ENCODE measurements around the gene PRX. TPM values are rescaled to one million over a fixed set of nuclear protein-coding genes. Genes with fewer than 3 reads are reported as not detected.

Gene PRX
- total RNA-seq, 1 experiment from 2014 or later: 4.8 TPM

GRCh38 chr19:40389404-40390083, 23.6 kb downstream of the PRX start:
- H3K27ac ChIP-seq (ENCODE audit: low read depth, low read length): no peak overlapping the region
- no peak overlapping the region for H3K4me2 ChIP-seq (ENCODE audit: low read length)
- no peaks in the 10 kb centered on the region for H3K79me2 ChIP-seq (ENCODE audit: insufficient read depth, low read length)
- intact Hi-C loops (cut with micrococcal nuclease): no loop called here
- TF ChIP-seq FOSL1 (IDR thresholded peaks at IDR 0.05; ENCODE audit: low read depth): no peak
- TF ChIP-seq POLR2AphosphoS5 (IDR thresholded peaks at IDR 0.05; ENCODE audit: low read depth, low read length): no peak
- TF ChIP-seq ZNF274 (IDR thresholded peaks at IDR 0.05; ENCODE audit: low read depth, low read length): no peak
- TF ChIP-seq EZH2 (IDR thresholded peaks at IDR 0.05): no peak
- TF ChIP-seq YY1 (IDR thresholded peaks at IDR 0.05; ENCODE audit: extremely low read depth, insufficient replicate concordance, low read depth, low read length): no peak
- no peak for TF ChIP-seq CEBPB (IDR thresholded peaks at IDR 0.05; ENCODE audit: low read depth)
- TF ChIP-seq EZH2phosphoT487 (IDR thresholded peaks at IDR 0.05; ENCODE audit: borderline replicate concordance): no peak
- TF ChIP-seq CBX3 (IDR thresholded peaks at IDR 0.05; ENCODE audit: low read depth): no peak
- no peak for TF ChIP-seq RAD21 (IDR thresholded peaks at IDR 0.05; ENCODE audit: low read depth)
- no peak for TF ChIP-seq JUND (IDR thresholded peaks at IDR 0.05)
- no peak for TF ChIP-seq ATF3 (IDR thresholded peaks at IDR 0.05)
- TF ChIP-seq SRF (IDR thresholded peaks at IDR 0.05; ENCODE audit: low read depth): no peak
- no peak for TF ChIP-seq ELF1 (IDR thresholded peaks at IDR 0.05; ENCODE audit: borderline replicate concordance, low read depth)
- TF ChIP-seq SIN3A (IDR thresholded peaks at IDR 0.05; ENCODE audit: low read depth): no peak
- no peak for TF ChIP-seq MAX (IDR thresholded peaks at IDR 0.05)
- TF ChIP-seq POLR2A (IDR thresholded peaks at IDR 0.05; ENCODE audit: borderline replicate concordance, extremely low read depth, insufficient read depth, insufficient read length): no peak
- TF ChIP-seq ZBTB33 (IDR thresholded peaks at IDR 0.05; ENCODE audit: extremely low read depth, insufficient replicate concordance, low read length): no peak
- no peak for TF ChIP-seq EGR1 (IDR thresholded peaks at IDR 0.05; ENCODE audit: low read depth)
- no peaks in the 10 kb centered on the region for H3K9me3 ChIP-seq (ENCODE audit: control insufficient read depth in 1 of 2, insufficient read depth in 1 of 2, low read depth in 1 of 2, low read length in 2 of 2)
- H3K4me1 ChIP-seq (ENCODE audit: control insufficient read depth in 1 of 2, insufficient read depth in 2 of 2, low read length in 2 of 2): peaks cover 15 to 19% of the 10 kb centered on the region in 2 experiments
- H3K9ac ChIP-seq (ENCODE audit: low read length): no peak overlapping the region
- H3K4me3 ChIP-seq (replicated peaks in 1 of 2; ENCODE audit: low read depth in 1 of 2, low read length in 2 of 2): no peak overlapping the region
- RAD21 ChIA-PET (ENCODE audit: low non-redundant PET in 1 of 2, low total read pairs in 2 of 2, uncharacterized antibody in 2 of 2, unreplicated experiment in 2 of 2): no interaction called here
- H3K27me3 ChIP-seq (ENCODE audit: insufficient read depth, low read length): no peaks in the 10 kb centered on the region
- no peaks in the 10 kb centered on the region for H3K9me2 ChIP-seq (ENCODE audit: insufficient read depth)
- ATAC-seq: no peak
- no peak for DNase-seq (ENCODE audit: low read depth, low spot score)
- H3K36me3 ChIP-seq (ENCODE audit: control insufficient read depth in 1 of 2, insufficient read depth in 2 of 2, low read length in 2 of 2): no peaks in the 10 kb centered on the region
- BruUV-seq (replicated peaks): no TSS peak
- POLR2A ChIA-PET: no interaction called here
- CTCF ChIA-PET: no interaction called here
- no peak overlapping the region for H2AFZ ChIP-seq (ENCODE audit: low read depth, low read length, poor library complexity, severe bottlenecking)
- no peaks in the 10 kb centered on the region for H4K20me1 ChIP-seq (ENCODE audit: insufficient read depth)
